ENCODE measurements around the gene COL7A1.

DNA sequence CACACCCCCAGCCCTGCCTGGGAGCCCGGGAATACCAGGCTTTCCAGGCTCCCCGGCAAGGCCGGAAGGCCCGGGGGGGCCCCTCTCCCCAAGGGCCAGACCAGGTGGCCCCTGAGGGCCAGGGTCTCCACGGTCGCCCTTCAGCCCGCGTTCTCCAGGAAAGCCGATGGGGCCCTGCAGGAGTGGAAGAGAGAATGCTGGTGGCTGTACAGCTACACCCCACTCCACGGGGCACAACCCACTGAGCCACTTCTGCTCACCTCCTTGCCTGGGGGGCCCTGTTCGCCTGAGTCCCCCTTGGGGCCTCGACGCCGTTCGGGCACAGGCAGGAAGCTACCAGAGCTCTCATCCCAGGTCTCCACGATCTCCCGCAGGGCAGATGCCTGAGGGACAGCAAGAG, 19.8 kb downstream of the COL7A1 start:
- TF ChIP-seq, protein P1, sequence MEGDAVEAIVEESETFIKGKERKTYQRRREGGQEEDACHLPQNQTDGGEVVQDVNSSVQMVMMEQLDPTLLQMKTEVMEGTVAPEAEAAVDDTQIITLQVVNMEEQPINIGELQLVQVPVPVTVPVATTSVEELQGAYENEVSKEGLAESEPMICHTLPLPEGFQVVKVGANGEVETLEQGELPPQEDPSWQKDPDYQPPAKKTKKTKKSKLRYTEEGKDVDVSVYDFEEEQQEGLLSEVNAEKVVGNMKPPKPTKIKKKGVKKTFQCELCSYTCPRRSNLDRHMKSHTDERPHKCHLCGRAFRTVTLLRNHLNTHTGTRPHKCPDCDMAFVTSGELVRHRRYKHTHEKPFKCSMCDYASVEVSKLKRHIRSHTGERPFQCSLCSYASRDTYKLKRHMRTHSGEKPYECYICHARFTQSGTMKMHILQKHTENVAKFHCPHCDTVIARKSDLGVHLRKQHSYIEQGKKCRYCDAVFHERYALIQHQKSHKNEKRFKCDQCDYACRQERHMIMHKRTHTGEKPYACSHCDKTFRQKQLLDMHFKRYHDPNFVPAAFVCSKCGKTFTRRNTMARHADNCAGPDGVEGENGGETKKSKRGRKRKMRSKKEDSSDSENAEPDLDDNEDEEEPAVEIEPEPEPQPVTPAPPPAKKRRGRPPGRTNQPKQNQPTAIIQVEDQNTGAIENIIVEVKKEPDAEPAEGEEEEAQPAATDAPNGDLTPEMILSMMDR (conservative IDR thresholded peaks at IDR 0.05 in 1 of 2, IDR thresholded peaks at IDR 0.05 in 1 of 2; ENCODE audit: extremely low read depth in 1 of 2, insufficient read depth in 1 of 2, low read depth in 1 of 2, low read length in 2 of 2): no peak
- TF ChIP-seq EZH2 (IDR thresholded peaks at IDR 0.05; ENCODE audit: borderline replicate concordance, low read length): no peak

Measured in mammary epithelial cell (primary cell).